HEK293T (cell line): Measurements from ENCODE around the gene NEK4.

Experiments
- BHLHE40 ChIP-seq: fragments of 450-650 bp; IDR thresholded peaks from 2 replicates; pipeline ENCODE4 v1.6.1; 2016; ENCODE audit warnings: mild to moderate bottlenecking, moderate library complexity, borderline replicate concordance
- ELF4 ChIP-seq: fragments of 450-650 bp; IDR thresholded peaks from 2 replicates; pipeline ENCODE4 v1.6.1; 2017; ENCODE audit warnings: antibody characterized with exemption
- NFRKB ChIP-seq: fragments of 450-650 bp; IDR thresholded peaks from 2 replicates; pipeline ENCODE4 v1.6.1; 2016; ENCODE audit warnings: mild to moderate bottlenecking, moderate library complexity
- SP1 ChIP-seq: fragments of 450-650 bp; IDR thresholded peaks from 2 replicates; pipeline ENCODE4 v1.6.1; 2017
- TARDBP ChIP-seq: fragments of 450-650 bp; IDR thresholded peaks from 2 replicates; pipeline ENCODE4 v1.6.1; 2016

GRCh38 chr3:52660046-52660445 lies 110.7 kb downstream of the NEK4 start:
- TF ChIP-seq ELF4 (no peak), SP1 (no peak), BHLHE40 (no peak), TARDBP (no peak), NFRKB (no peak)
